Measurements from ENCODE around the gene UBE2L6. TPM values are rescaled to one million over a fixed set of nuclear protein-coding genes. Genes with fewer than 3 reads are reported as not detected.

UBE2L6 gene
- polyA plus RNA-seq (2013, experiment 1 of 2), result 121 TPM
- polyA plus RNA-seq (2013, experiment 2 of 2), result 124 TPM

DNA sequence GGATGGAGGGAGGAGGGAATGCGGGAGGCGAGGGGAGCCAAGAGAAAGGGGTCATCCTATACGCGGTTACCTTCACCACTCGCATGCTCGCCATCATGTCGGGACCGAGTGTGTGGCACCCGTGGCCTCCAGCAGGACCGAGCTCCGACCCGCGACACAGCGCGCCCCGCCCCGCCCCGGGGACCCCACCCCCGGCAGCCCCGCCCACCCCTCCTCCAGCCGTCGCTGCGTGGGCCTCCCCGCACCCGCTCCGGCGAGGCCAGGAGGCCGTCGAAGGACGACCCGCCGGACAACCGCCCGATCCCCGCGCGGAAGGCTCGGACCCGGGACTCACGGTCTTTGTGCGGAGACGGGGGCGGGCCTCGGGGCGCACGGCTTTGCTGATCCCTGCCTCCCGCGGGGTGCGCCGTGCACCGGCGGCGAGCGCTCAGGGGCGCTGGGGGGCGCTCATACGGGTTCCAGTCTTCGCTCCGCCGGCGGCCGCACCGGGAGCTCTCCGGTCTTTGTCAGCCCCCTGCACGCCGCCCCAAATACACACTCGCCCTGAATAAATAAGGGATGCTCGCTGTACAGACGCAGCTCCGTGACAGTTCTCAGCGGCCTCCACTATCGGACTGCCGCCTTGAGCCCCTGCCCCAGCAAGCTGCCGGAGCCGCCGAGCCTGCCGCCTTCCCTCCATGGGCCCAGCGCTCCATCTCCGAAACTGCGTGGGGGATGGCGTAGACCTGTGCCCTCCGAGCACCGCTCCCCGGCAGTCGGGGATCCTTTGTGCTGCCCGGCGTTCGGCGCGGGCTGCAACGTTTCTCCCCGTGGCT, at the start of gene UBE2L6:
Gene UBE2L6, minus strand, starts transcription at position 158 of the 815 bp plus-strand sequence. Its CDS starts 61 bp downstream, at position 97.
- Histone ChIP-seq H3K4me3 (ENCODE audit: insufficient read depth in 1 of 2, low read depth in 1 of 2, low read length in 2 of 2) (peak within 1 kb of the TSS; percentile 85 to 90), H2AK5ac (ENCODE audit: low read length, severe bottlenecking) (no peak within 1 kb of the TSS), H3K27ac (ENCODE audit: low read length, poor library complexity, severe bottlenecking) (peak within 1 kb of the TSS; percentile 48), H4K91ac (ENCODE audit: low read length) (peak within 1 kb of the TSS; percentile 97), H3K79me1 (replicated peaks; ENCODE audit: low read length, poor library complexity, severe bottlenecking) (peaks cover 2% of the 10 kb centered on the region), H2BK120ac (ENCODE audit: low read depth, low read length) (peak within 1 kb of the TSS; percentile 74), H3K9ac (ENCODE audit: low read length) (peak within 1 kb of the TSS; percentile 86), H3K14ac (ENCODE audit: low read length in 2 of 2) (peak within 1 kb of the TSS in 1 of 2 experiments; percentile 98), H3K36me3 (ENCODE audit: control insufficient read depth in 1 of 2, insufficient read depth in 2 of 2, low read depth in 1 of 2, low read length in 2 of 2) (no peaks in the 10 kb centered on the region), H3K27me3 (ENCODE audit: control insufficient read depth in 1 of 2, insufficient read depth in 1 of 2, low read length in 2 of 2) (no peaks in the 10 kb centered on the region), H4K8ac (ENCODE audit: low read length) (peak within 1 kb of the TSS; percentile 97), H2AFZ (ENCODE audit: low read depth, low read length) (peak within 1 kb of the TSS; percentile 99), H2BK12ac (ENCODE audit: low read length in 2 of 2) (peak within 1 kb of the TSS; percentile 91 to 93), H2BK5ac (ENCODE audit: low read depth, low read length, poor library complexity, severe bottlenecking) (no peak within 1 kb of the TSS), H3K9me3 (ENCODE audit: control insufficient read depth, low read length) (no peaks in the 10 kb centered on the region), H3K4me1 (ENCODE audit: control insufficient read depth, insufficient read depth, low read depth, low read length) (peaks cover 12% of the 10 kb centered on the region), H3K18ac (ENCODE audit: low read depth in 1 of 2, low read length in 2 of 2) (peak within 1 kb of the TSS; percentile 94 to 98), H3K4ac (ENCODE audit: low read depth in 1 of 2, low read length in 2 of 2) (peak within 1 kb of the TSS; percentile 91 to 93), H2BK15ac (ENCODE audit: low read depth, poor library complexity, severe bottlenecking) (peak within 1 kb of the TSS; percentile 84), H3K23ac (ENCODE audit: low read length in 2 of 2) (peak within 1 kb of the TSS; percentile 96 to 99), H3K4me2 (ENCODE audit: low read length, poor library complexity, severe bottlenecking) (peak within 1 kb of the TSS; percentile 97)
- under 1% methylated on average over 61 of the region's 92 CpGs for WGBS
- DNase-seq, result no peak

GRCh38 chr11:57616595-57616994, 49.1 kb upstream of the UBE2L6 start:
- no peak overlapping the region for H2BK120ac ChIP-seq (ENCODE audit: low read depth, low read length)
- no peaks in the 10 kb centered on the region for H3K4me1 ChIP-seq (ENCODE audit: control insufficient read depth, insufficient read depth, low read depth, low read length)
- WGBS, result 85% methylated on average over 3 of the region's 3 CpGs
- H3K27me3 ChIP-seq (ENCODE audit: control insufficient read depth in 1 of 2, insufficient read depth in 1 of 2, low read length in 2 of 2), result no peaks in the 10 kb centered on the region
- peaks cover 5% of the 10 kb centered on the region for H3K9me3 ChIP-seq (ENCODE audit: control insufficient read depth, low read length)
- peaks cover 3 to 54% of the 10 kb centered on the region in 2 experiments for H3K36me3 ChIP-seq (ENCODE audit: control insufficient read depth in 1 of 2, insufficient read depth in 2 of 2, low read depth in 1 of 2, low read length in 2 of 2)
- H3K27ac ChIP-seq (ENCODE audit: low read length, poor library complexity, severe bottlenecking), result no peak overlapping the region
- H4K8ac ChIP-seq (ENCODE audit: low read length), result no peak overlapping the region
- no peak overlapping the region for H2BK12ac ChIP-seq (ENCODE audit: low read length in 2 of 2)
- no peak overlapping the region for H2BK15ac ChIP-seq (ENCODE audit: low read depth, poor library complexity, severe bottlenecking)
- H3K4me3 ChIP-seq (ENCODE audit: insufficient read depth in 1 of 2, low read depth in 1 of 2, low read length in 2 of 2), result no peak overlapping the region
- H3K79me1 ChIP-seq (replicated peaks; ENCODE audit: low read length, poor library complexity, severe bottlenecking), result no peaks in the 10 kb centered on the region
- no peak overlapping the region for H2AFZ ChIP-seq (ENCODE audit: low read depth, low read length)
- H3K4me2 ChIP-seq (ENCODE audit: low read length, poor library complexity, severe bottlenecking), result no peak overlapping the region
- no peak for DNase-seq
- H3K4ac ChIP-seq (ENCODE audit: low read depth in 1 of 2, low read length in 2 of 2), result no peak overlapping the region
- no peak overlapping the region for H4K91ac ChIP-seq (ENCODE audit: low read length)
- no peak overlapping the region for H3K14ac ChIP-seq (ENCODE audit: low read length in 2 of 2)
- H2BK5ac ChIP-seq (ENCODE audit: low read depth, low read length, poor library complexity, severe bottlenecking), result no peak overlapping the region
- H3K18ac ChIP-seq (ENCODE audit: low read depth in 1 of 2, low read length in 2 of 2), result no peak overlapping the region
- no peak overlapping the region for H3K23ac ChIP-seq (ENCODE audit: low read length in 2 of 2)
- no peak overlapping the region for H2AK5ac ChIP-seq (ENCODE audit: low read length, severe bottlenecking)
- H3K9ac ChIP-seq (ENCODE audit: low read length), result no peak overlapping the region

DNA sequence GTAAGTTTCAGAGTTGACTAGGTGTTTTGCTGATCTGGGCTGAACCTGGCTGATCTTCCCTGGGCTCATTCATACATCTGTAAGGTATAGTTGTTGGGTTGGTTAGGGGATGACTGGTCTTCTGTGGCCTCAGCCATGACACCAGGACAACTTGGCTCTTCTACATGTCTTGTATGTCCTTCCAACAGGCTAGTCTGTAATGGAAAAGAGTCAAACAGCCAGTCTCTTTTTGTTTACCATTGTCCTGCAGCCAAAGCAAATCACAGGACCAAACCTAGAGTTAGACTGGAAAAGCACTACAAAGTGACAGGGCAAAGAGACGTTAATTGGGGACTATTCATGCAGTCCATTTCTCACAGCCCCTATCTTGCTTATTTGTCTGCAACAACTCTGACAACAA, 47.8 kb upstream of the UBE2L6 start:
- 77% methylated on average over 1 of the region's 1 CpG for WGBS
- H3K9me3 ChIP-seq (ENCODE audit: control insufficient read depth, low read length), result peaks cover 5% of the 10 kb centered on the region

GRCh38 chr11:57614234-57614772, 46.8 kb upstream of the UBE2L6 start:
- H4K91ac ChIP-seq (ENCODE audit: low read length), result no peak overlapping the region
- H2BK15ac ChIP-seq (ENCODE audit: low read depth, poor library complexity, severe bottlenecking), result no peak overlapping the region
- H2AK5ac ChIP-seq (ENCODE audit: low read length, severe bottlenecking), result no peak overlapping the region
- no peaks in the 10 kb centered on the region for H3K79me1 ChIP-seq (replicated peaks; ENCODE audit: low read length, poor library complexity, severe bottlenecking)
- no peak overlapping the region for H2BK120ac ChIP-seq (ENCODE audit: low read depth, low read length)
- H2BK5ac ChIP-seq (ENCODE audit: low read depth, low read length, poor library complexity, severe bottlenecking), result no peak overlapping the region
- H3K4me2 ChIP-seq (ENCODE audit: low read length, poor library complexity, severe bottlenecking), result no peak overlapping the region
- no peak overlapping the region for H3K18ac ChIP-seq (ENCODE audit: low read depth in 1 of 2, low read length in 2 of 2)
- no peak overlapping the region for H2AFZ ChIP-seq (ENCODE audit: low read depth, low read length)
- H3K4ac ChIP-seq (ENCODE audit: low read depth in 1 of 2, low read length in 2 of 2), result no peak overlapping the region
- no peak overlapping the region for H3K4me3 ChIP-seq (ENCODE audit: insufficient read depth in 1 of 2, low read depth in 1 of 2, low read length in 2 of 2)
- H3K4me1 ChIP-seq (ENCODE audit: control insufficient read depth, insufficient read depth, low read depth, low read length), result no peaks in the 10 kb centered on the region
- H3K9ac ChIP-seq (ENCODE audit: low read length), result no peak overlapping the region
- no peak overlapping the region for H3K27ac ChIP-seq (ENCODE audit: low read length, poor library complexity, severe bottlenecking)
- no peak overlapping the region for H3K14ac ChIP-seq (ENCODE audit: low read length in 2 of 2)
- H3K9me3 ChIP-seq (ENCODE audit: control insufficient read depth, low read length), result peaks cover 3% of the 10 kb centered on the region
- no peaks in the 10 kb centered on the region for H3K27me3 ChIP-seq (ENCODE audit: control insufficient read depth in 1 of 2, insufficient read depth in 1 of 2, low read length in 2 of 2)
- no peak overlapping the region for H4K8ac ChIP-seq (ENCODE audit: low read length)
- H3K36me3 ChIP-seq (ENCODE audit: control insufficient read depth in 1 of 2, insufficient read depth in 2 of 2, low read depth in 1 of 2, low read length in 2 of 2), result peaks cover 6 to 73% of the 10 kb centered on the region in 2 experiments
- no peak overlapping the region for H2BK12ac ChIP-seq (ENCODE audit: low read length in 2 of 2)
- 76% methylated on average over 10 of the region's 10 CpGs for WGBS
- DNase-seq, result no peak
- no peak overlapping the region for H3K23ac ChIP-seq (ENCODE audit: low read length in 2 of 2)

More for the DNA sequence above, 47.8 kb upstream of the UBE2L6 start:
- no peak overlapping the region for H3K18ac ChIP-seq (ENCODE audit: low read depth in 1 of 2, low read length in 2 of 2)
- no peak overlapping the region for H3K4me3 ChIP-seq (ENCODE audit: insufficient read depth in 1 of 2, low read depth in 1 of 2, low read length in 2 of 2)
- H3K14ac ChIP-seq (ENCODE audit: low read length in 2 of 2), result no peak overlapping the region
- no peak overlapping the region for H3K9ac ChIP-seq (ENCODE audit: low read length)
- no peak overlapping the region for H3K27ac ChIP-seq (ENCODE audit: low read length, poor library complexity, severe bottlenecking)
- H2AFZ ChIP-seq (ENCODE audit: low read depth, low read length), result no peak overlapping the region
- no peak overlapping the region for H2BK12ac ChIP-seq (ENCODE audit: low read length in 2 of 2)
- H3K4ac ChIP-seq (ENCODE audit: low read depth in 1 of 2, low read length in 2 of 2), result no peak overlapping the region
- H3K4me1 ChIP-seq (ENCODE audit: control insufficient read depth, insufficient read depth, low read depth, low read length), result no peaks in the 10 kb centered on the region
- H4K8ac ChIP-seq (ENCODE audit: low read length), result no peak overlapping the region
- no peak overlapping the region for H3K23ac ChIP-seq (ENCODE audit: low read length in 2 of 2)
- no peak overlapping the region for H2BK15ac ChIP-seq (ENCODE audit: low read depth, poor library complexity, severe bottlenecking)
- no peaks in the 10 kb centered on the region for H3K79me1 ChIP-seq (replicated peaks; ENCODE audit: low read length, poor library complexity, severe bottlenecking)
- H2BK120ac ChIP-seq (ENCODE audit: low read depth, low read length), result no peak overlapping the region
- H3K27me3 ChIP-seq (ENCODE audit: control insufficient read depth in 1 of 2, insufficient read depth in 1 of 2, low read length in 2 of 2), result no peaks in the 10 kb centered on the region
- H3K36me3 ChIP-seq (ENCODE audit: control insufficient read depth in 1 of 2, insufficient read depth in 2 of 2, low read depth in 1 of 2, low read length in 2 of 2), result peaks cover 6 to 66% of the 10 kb centered on the region in 2 experiments
- no peak overlapping the region for H2BK5ac ChIP-seq (ENCODE audit: low read depth, low read length, poor library complexity, severe bottlenecking)
- DNase-seq, result no peak
- H3K4me2 ChIP-seq (ENCODE audit: low read length, poor library complexity, severe bottlenecking), result no peak overlapping the region
- H4K91ac ChIP-seq (ENCODE audit: low read length), result no peak overlapping the region
- no peak overlapping the region for H2AK5ac ChIP-seq (ENCODE audit: low read length, severe bottlenecking)

Data from mesenchymal stem cell (in vitro differentiated cells and primary cell).